Measurements from ENCODE around the gene CUL4A.

Gene CUL4A

GRCh38 chr13:113171250-113172125 is 37.9 kb upstream of the CUL4A start:
- H3K27ac ChIP-seq (ENCODE audit: low read length), result no peak overlapping the region
- no peaks in the 10 kb centered on the region for H3K27me3 ChIP-seq (replicated peaks; ENCODE audit: insufficient read depth, low read length)
- DNase-seq, result no peak
- no peak overlapping the region for H2AFZ ChIP-seq (ENCODE audit: low read length)
- TF ChIP-seq EZH2phosphoT487 (IDR thresholded peaks at IDR 0.05; ENCODE audit: low read length), result no peak
- TF ChIP-seq CTCF (IDR thresholded peaks at IDR 0.05; ENCODE audit: low read length), result no peak
- H3K9me3 ChIP-seq (replicated peaks; ENCODE audit: insufficient read depth, low read length), result no peaks in the 10 kb centered on the region
- H3F3A ChIP-seq (ENCODE audit: insufficient read depth, low read length), result no peaks in the 10 kb centered on the region
- H3K9me2 ChIP-seq (replicated peaks; ENCODE audit: insufficient read depth, low read length), result no peaks in the 10 kb centered on the region
- H3K4me1 ChIP-seq (ENCODE audit: low read length), result no peaks in the 10 kb centered on the region
- no peak overlapping the region for H3K4me3 ChIP-seq (ENCODE audit: low read length)
- 0 out of 2 replicates have a peak, but pooled peaks cover 3% of the 10 kb centered on the region for H3K36me3 ChIP-seq (replicated peaks; ENCODE audit: insufficient read depth, low read length)
- H3K4me2 ChIP-seq (ENCODE audit: low read depth, low read length), result no peak overlapping the region
- H3K79me2 ChIP-seq (ENCODE audit: low read length), result no peaks in the 10 kb centered on the region
- H4K20me1 ChIP-seq (ENCODE audit: insufficient read depth, low read length), result no peaks in the 10 kb centered on the region
- no peak overlapping the region for H3K9ac ChIP-seq (ENCODE audit: low read length)

DNA sequence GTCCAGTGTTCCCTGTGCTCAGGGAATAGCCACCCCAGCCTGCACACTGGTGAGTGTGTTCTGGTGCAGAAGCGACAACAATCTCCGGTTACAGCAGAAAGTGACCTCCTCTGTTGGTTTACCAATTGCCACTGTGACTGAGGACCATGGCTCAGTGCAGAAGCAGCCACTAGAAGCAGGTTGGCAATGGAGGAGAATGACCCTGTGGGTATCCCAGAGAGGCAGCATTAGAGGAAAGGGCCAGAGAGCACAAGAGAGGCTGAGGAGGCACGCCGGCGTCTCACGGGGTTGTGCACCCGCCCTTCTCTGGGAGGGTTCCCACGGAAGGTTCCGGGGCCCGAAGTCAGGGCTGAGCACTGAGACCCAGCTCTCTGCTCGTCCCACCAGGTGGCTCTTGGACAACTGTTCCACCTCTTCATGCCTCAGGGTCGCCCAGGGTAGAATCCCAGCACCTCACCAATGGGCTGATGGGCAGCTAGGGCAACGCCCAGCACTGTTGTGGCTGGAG is 36.9 kb upstream of the CUL4A start:
- Histone ChIP-seq H3K9me2 (replicated peaks; ENCODE audit: insufficient read depth, low read length) (no peaks in the 10 kb centered on the region), H3K4me2 (ENCODE audit: low read depth, low read length) (no peak overlapping the region), H3K27ac (ENCODE audit: low read length) (no peak overlapping the region), H3K4me3 (ENCODE audit: low read length) (no peak overlapping the region), H3K9me3 (replicated peaks; ENCODE audit: insufficient read depth, low read length) (no peaks in the 10 kb centered on the region), H3K9ac (ENCODE audit: low read length) (no peak overlapping the region), H3K36me3 (replicated peaks; ENCODE audit: insufficient read depth, low read length) (0 out of 2 replicates have a peak, but pooled peaks cover 3% of the 10 kb centered on the region), H3F3A (ENCODE audit: insufficient read depth, low read length) (no peaks in the 10 kb centered on the region), H3K27me3 (replicated peaks; ENCODE audit: insufficient read depth, low read length) (no peaks in the 10 kb centered on the region), H3K4me1 (ENCODE audit: low read length) (no peaks in the 10 kb centered on the region), H3K79me2 (ENCODE audit: low read length) (no peaks in the 10 kb centered on the region), H4K20me1 (ENCODE audit: insufficient read depth, low read length) (no peaks in the 10 kb centered on the region), H2AFZ (ENCODE audit: low read length) (no peak overlapping the region)
- no peak for DNase-seq
- no peak for TF ChIP-seq EZH2phosphoT487 (IDR thresholded peaks at IDR 0.05; ENCODE audit: low read length)

- H3K36me3 ChIP-seq (replicated peaks; ENCODE audit: insufficient read depth, low read length), result peaks cover 3% of the 10 kb centered on the region; the same call in 1 of the 2 replicates
Measured at GRCh38 chr13:113176280-113176679, 33.1 kb upstream of the CUL4A start.

More at GRCh38 chr13:113176280-113176679, 33.1 kb upstream of the CUL4A start:
- DNase-seq, result no peak
- no peak overlapping the region for H3K9ac ChIP-seq (ENCODE audit: low read length)
- no peak for TF ChIP-seq CTCF (IDR thresholded peaks at IDR 0.05; ENCODE audit: low read length)
- no peak for TF ChIP-seq EZH2phosphoT487 (IDR thresholded peaks at IDR 0.05; ENCODE audit: low read length)
- TF ChIP-seq EZH2 (optimal IDR thresholded peaks at IDR 0.05; ENCODE audit: low read depth, low read length), result no peak
- H3F3A ChIP-seq (ENCODE audit: insufficient read depth, low read length), result no peaks in the 10 kb centered on the region
- no peak overlapping the region for H3K4me3 ChIP-seq (ENCODE audit: low read length)
- no peaks in the 10 kb centered on the region for H3K4me1 ChIP-seq (ENCODE audit: low read length)
- no peak overlapping the region for H3K4me2 ChIP-seq (ENCODE audit: low read depth, low read length)
- H3K9me3 ChIP-seq (replicated peaks; ENCODE audit: insufficient read depth, low read length), result no peaks in the 10 kb centered on the region
- H3K27ac ChIP-seq (ENCODE audit: low read length), result no peak overlapping the region
- no peak overlapping the region for H2AFZ ChIP-seq (ENCODE audit: low read length)
- no peaks in the 10 kb centered on the region for H3K27me3 ChIP-seq (replicated peaks; ENCODE audit: insufficient read depth, low read length)
- H4K20me1 ChIP-seq (ENCODE audit: insufficient read depth, low read length), result no peaks in the 10 kb centered on the region
- no peaks in the 10 kb centered on the region for H3K79me2 ChIP-seq (ENCODE audit: low read length)
- no peaks in the 10 kb centered on the region for H3K9me2 ChIP-seq (replicated peaks; ENCODE audit: insufficient read depth, low read length)

Measured in MM.1S (cell line).